GM21515 (cell line): Measurements from ENCODE around the gene CHD9.
"Not testable (repeated sequence)": the region's sequence is repeated elsewhere in the genome, so short reads cannot be mapped to it uniquely, and the experiment has no call there.

ENCODE experiments used
- ATAC-seq: cut with Tn5 transposase; IDR thresholded peaks from one replicate; pipeline ENCODE4 v1.9.1; 2021; ENCODE audit not compliant: unreplicated experiment

The CHD9 gene

DNA sequence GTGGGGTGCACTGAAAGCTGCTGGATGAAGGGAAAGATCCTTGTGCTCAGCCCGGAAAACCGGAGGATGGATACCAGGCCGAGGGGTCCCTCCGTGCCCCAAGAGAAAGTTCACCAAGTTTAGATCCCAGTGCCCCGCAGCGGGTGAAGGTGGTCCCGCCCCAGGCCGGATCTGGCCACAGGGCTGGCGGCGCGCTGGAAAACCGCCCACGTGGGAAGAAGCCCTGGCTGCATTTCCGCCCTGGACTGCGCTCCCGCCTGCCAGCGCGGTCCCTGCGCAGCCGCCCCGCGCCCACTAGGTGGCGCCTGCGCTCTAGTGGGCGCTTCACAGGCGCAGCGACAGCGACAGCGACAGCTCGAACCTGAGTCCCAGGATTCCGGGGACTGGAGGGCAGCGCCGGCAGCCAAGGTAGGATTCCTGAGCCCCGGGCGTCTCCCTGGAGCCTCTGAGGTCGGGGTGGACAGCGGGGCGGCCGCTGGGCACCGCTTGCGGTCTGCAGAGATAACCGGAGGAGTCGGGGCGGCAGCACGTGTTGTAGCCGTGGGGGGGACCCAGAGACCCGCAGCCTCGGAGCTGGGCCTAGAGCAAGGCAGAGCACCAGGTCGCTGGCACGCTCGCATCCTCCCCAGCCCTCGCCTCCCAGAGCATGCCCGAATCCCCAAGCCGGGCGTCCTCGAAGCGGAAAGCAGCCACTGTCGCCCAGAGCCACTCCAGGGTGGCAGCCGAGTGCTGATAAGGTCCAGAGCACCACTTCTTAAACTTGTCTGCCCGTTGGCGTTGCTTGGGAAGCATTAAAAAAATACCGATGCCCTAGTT is at the start of gene CHD9:
CHD9 (plus strand) TSS at position 322 of the 816 bp plus-strand sequence. CDS start 101,099 bp downstream, outside the sequence.
- ATAC-seq = peak; percentile 85

DNA sequence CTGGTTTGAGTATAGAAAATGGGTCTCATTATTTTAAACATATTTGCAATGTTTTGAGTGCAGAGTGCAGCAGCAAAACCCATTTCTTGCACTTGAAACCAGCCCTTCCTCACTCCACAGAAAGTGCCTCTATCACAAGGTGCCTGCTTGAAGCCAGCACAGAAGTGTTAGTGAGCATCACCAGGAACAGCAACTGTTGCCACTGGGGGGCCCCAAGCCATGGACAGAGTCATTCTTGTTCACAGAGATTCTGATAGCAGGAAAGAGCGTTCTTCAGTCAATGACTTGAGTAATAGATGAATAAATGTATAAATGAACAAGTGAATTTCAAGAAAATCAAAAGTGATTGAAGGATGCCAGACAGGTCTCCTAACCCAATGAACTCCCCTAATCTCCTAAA is 47.7 kb upstream of the CHD9 start:
- ATAC-seq = no peak

- ATAC-seq = no peak
Observed at GRCh38 chr16:53014287-53014686, 40.5 kb upstream of the CHD9 start.

GRCh38 chr16:53018834-53019416 is 35.9 kb upstream of the CHD9 start:
- ATAC-seq = no peak

GRCh38 chr16:53022374-53022773 is 32.4 kb upstream of the CHD9 start:
- no peak for ATAC-seq

- no peak for ATAC-seq
Observed at GRCh38 chr16:53024045-53024444, 30.7 kb upstream of the CHD9 start.

GRCh38 chr16:53029971-53030370 is 24.8 kb upstream of the CHD9 start:
- ATAC-seq = no peak

DNA sequence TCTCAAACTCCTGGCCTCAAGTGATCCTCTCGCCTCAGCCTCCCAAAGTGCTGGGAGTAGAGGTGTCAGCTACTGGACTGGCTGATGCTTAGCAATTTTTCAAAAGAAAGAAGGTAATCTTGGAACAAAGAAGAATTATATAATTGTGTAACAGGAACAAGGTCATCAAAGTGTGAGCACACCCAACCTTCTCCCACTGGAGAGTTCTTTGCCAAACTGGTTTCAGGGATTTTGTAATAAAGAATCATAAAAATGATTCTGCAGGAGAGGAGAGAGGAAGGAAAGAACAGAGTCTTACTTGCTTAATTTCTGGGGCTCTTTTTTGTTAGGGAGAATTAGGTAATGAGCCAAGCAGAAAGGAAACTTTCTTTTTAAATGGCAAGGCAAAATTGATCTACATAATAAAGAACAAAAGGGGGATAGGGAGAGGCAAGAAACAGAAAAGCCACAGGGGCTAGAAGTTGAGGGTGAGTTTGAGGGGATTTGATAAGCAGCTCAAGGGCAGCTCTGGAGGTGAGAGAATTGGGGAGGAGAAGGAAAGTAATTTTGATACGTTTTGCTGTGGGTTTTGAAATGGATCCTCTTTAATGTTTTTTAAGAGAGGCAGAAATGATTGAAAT is 23.4 kb upstream of the CHD9 start:
- no peak for ATAC-seq

- ATAC-seq = no peak
Observed at GRCh38 chr16:53034306-53034705, 20.5 kb upstream of the CHD9 start.

DNA sequence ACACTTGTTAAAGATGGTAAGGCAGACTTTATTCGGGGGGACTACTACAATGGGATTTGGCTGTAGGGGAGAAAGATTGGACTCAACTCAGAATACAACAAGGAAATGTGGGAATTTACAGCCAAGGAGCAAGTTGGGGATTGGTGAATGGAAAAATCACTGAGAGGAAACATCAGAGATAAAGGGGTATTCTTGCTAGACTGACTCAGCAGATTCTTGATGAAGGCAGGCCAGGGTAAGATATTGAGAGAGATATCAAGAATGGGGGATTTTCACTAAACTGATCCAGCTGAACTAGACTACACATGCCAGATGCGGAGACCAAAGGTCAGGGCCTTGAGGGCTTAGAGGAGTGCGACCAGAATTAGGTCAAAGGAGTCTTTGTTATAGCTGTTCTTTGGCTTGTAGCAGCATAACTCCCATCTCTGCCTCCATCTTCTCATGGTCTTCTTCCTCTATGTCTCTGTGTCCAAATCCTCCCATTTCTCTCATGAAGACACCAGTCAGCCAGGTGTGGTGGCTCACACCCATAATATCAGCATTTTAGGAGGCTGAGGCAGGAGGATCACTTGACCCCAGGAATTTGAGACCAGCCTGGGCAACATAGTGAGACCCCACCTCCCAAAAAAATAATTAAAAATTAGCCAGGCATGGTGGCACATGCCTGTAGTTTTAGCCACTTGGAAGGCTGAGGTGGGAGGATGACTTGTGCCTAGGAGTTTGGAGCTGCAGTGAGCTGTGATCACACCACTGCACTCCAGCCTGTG is 19.4 kb upstream of the CHD9 start:
- ATAC-seq = no peak

DNA sequence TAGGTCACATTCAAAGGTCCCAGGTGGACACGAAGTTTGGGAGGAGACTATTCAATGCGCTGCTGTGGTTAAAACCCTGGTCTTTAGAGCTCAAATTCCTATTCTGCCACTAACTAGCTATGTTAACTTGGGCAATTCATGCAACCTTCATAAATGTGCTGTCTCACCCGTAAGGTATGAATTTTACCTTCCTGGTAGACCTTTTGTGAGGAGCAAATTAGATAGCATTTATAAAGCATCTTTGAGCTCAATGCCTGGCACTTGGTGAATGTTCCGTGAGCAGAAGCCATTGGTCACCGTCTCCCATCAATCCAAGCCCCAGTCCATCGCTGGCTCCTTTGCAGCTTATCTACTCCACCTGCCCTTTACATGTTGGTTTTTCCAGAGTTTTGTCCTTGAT is 18.7 kb upstream of the CHD9 start:
- ATAC-seq = no peak

- not testable (repeated sequence) for ATAC-seq
Observed at GRCh38 chr16:53036711-53037110, 18.1 kb upstream of the CHD9 start.

GRCh38 chr16:53040788-53041187 is 14.0 kb upstream of the CHD9 start:
- no peak for ATAC-seq

- ATAC-seq = peak; percentile 64
Observed at GRCh38 chr16:53041320-53042051, 13.3 kb upstream of the CHD9 start.

DNA sequence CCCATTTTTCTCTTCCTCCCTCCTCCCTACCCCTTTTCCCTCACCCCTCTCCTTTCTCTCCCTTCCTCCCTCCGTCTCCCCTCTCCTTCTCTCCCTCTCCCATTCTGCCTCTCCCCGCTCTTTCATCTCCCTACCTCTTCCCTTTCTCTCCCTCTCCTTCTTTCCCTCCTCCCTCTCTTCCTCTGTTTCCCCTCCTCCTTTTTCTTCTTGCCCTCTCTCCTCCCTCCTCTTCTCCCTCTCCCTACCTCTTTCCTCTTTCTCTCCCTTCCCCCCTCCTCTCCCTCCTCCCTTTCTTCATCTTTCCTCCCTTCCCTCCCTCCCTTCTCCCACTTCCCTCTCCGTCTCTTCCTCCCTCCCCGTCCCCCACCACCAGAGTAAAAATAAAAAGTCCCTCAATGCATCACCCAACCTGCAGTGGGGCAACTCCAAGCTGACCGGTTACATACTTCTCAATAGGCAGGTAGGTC is 12.5 kb upstream of the CHD9 start:
- ATAC-seq = no peak

DNA sequence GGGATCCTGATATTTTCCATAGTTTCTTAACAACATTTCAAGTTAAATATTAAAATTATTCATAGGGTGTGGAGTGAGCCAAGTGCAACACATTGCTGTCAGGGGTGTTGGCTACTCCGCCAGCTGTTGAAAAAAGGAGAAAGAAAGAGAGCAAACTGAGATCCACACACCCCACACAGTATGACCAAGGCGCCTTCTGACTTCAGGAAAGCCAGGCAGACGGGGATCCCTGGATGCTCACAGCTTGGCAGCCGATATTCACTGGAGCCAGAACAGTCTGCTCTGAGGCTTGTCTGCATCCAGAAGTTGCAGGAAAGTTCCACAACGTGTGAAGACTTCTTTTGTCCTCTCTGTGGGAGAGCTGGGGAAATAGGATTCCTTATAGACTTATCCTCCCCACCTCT is 11.4 kb upstream of the CHD9 start:
- ATAC-seq = no peak

- no peak for ATAC-seq
Observed at GRCh38 chr16:53043986-53044601, 10.7 kb upstream of the CHD9 start.

DNA sequence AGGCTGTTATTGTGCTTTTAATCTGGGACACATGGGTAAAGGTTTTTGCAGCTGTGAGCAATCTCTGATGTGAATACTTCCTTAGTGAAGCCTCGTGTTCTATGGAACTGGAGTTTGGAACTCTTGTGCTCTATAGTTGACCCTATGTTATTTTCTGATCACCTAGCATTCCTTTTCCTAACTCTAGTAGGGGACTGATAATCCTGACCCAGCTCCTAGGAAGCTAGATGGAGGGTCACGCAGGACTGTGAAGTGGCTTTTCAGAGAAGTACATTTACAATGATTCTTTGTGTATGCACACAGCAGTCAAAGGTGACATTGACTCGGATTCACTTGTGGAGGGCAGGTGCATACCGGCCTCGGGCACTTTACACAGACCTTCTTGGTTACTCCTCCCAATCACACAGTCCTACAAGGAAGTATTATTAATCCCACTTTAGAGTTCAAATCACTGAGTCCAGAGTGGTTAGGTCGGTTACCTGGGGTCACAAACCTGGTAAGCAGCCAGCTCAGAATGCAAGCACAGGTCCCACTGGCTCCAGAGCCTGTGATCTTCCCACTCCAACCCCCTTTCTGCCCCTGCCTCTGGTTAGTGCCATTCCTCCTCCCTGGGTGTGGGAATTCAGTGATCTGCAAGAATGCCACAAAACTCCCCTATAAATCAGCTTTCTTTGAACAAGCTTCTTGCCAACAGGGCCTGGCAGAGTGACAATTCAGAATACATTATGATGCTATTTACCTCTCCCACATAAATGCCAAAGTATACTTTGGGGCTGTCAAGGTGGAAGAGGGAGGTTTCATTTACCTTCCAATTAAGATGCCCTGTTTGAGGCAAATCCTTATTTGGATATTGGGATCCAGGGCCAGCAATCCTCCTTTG is 9.2 kb upstream of the CHD9 start:
- no peak for ATAC-seq

DNA sequence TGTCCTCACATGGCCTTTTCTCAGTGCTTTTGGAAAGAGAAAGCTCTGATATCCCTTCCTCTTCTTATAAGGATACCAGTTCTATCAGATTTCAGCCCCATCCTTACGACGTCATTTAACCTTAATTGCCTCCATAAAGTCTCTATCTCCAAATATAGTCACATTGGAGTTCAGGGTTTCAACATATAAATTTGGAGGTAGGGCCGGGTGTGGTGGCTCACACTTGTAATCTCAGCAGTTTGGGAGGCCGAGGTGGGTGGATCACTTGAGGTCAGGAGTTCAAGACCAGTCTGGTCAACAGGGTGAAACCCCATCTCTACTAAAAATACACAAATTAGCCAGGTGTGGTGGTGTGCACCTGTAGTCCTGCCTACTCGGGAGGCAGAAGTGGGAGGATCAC is 7.3 kb upstream of the CHD9 start:
- ATAC-seq = not testable (repeated sequence)
